ENCODE data around the gene EXOC2. TPM values are rescaled to one million over a fixed set of nuclear protein-coding genes. Genes with fewer than 3 reads are reported as not detected.

EXOC2 gene
- total and polyA plus RNA-seq, 2 of the 13 experiments (the other 11 are each of a cell fraction or from before 2014, with no cell fraction given): 12.6 to 22.9 TPM

DNA sequence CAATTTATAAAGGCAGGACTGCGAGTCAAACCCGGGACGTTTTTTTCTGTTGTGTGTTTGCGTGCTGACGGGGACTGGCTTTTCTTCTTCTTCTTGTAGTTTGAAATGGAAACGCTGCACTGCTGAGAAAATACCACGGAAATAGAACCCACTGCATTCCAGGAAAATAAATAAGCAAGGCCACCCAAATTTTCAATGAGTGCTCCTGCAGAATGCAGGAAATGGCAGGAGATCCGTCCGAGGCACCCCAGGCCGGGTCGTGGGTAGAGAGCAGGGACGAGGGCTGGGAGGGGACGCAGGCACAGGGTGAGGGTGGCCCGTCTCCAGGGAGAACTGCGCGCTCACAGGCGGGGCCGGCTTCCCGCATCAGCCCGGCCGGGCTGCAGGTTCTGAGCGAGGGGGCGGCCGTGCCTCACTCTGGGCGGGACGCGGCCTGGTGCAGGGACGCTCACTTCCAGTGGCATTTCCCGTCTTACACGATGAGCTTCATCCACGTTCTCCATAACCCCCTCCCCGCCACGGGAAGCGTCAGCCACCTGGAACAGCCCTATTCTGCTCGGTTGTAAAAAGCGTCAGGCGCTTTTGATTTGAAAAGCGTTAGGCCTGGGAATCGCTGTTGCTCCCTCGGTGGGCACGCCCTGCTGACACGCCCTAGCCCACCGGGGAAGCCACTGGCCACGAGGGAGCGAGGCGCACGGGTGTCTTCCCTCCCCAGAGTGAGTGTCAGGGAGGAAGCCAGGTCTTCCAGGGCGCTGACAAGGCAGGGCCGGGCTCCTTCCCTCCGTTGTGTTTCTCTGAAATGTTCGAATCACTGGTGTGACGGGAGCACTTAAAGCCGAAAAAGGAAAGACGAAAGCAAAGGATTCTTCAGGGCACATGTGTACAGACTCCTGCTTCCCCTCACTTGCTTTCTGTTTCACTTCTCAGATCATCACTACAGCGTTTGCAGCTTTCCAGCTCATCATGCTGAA is 17.9 kb upstream of the EXOC2 start (continued):
- TF ChIP-seq ZNF768 (CRISPR knock-in tag; IDR thresholded peaks at IDR 0.05): 0 out of 2 replicates have a peak, but pooled peaks have one; percentile 18
- TF ChIP-seq JUN (CRISPR knock-in tag; IDR thresholded peaks at IDR 0.05): no peak
- no peak for TF ChIP-seq SRSF1 (optimal IDR thresholded peaks at IDR 0.05; ENCODE audit: low read depth, low read length)
- TF ChIP-seq ZNF317 (CRISPR knock-in tag; IDR thresholded peaks at IDR 0.05): no peak
- TF ChIP-seq, protein P1, sequence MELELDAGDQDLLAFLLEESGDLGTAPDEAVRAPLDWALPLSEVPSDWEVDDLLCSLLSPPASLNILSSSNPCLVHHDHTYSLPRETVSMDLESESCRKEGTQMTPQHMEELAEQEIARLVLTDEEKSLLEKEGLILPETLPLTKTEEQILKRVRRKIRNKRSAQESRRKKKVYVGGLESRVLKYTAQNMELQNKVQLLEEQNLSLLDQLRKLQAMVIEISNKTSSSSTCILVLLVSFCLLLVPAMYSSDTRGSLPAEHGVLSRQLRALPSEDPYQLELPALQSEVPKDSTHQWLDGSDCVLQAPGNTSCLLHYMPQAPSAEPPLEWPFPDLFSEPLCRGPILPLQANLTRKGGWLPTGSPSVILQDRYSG (CRISPR knock-in tag; IDR thresholded peaks at IDR 0.05): no peak
- TF ChIP-seq, protein P2, sequence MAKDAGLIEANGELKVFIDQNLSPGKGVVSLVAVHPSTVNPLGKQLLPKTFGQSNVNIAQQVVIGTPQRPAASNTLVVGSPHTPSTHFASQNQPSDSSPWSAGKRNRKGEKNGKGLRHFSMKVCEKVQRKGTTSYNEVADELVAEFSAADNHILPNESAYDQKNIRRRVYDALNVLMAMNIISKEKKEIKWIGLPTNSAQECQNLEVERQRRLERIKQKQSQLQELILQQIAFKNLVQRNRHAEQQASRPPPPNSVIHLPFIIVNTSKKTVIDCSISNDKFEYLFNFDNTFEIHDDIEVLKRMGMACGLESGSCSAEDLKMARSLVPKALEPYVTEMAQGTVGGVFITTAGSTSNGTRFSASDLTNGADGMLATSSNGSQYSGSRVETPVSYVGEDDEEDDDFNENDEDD (CRISPR knock-in tag; IDR thresholded peaks at IDR 0.05; ENCODE audit: borderline replicate concordance): no peak
- TF ChIP-seq IKZF1 (IDR thresholded peaks at IDR 0.05): no peak
- no peak for TF ChIP-seq ZSCAN25 (CRISPR knock-in tag; IDR thresholded peaks at IDR 0.05)
- TF ChIP-seq ZNF225 (CRISPR knock-in tag; IDR thresholded peaks at IDR 0.05): peak; percentile 53; the same call in 1 of the 2 replicates
- peak; percentile 25; the same call in 1 of the 2 replicates for TF ChIP-seq ZNF350 (CRISPR knock-in tag; IDR thresholded peaks at IDR 0.05; ENCODE audit: borderline replicate concordance, low read depth)
- no peak for TF ChIP-seq CHCHD3 (CRISPR knock-in tag; IDR thresholded peaks at IDR 0.05)
- TF ChIP-seq NFKBIZ (CRISPR knock-in tag; IDR thresholded peaks at IDR 0.05): no peak
- no peak for TF ChIP-seq ZNF468 (CRISPR knock-in tag; IDR thresholded peaks at IDR 0.05)
- no peak for TF ChIP-seq CCAR2 (optimal IDR thresholded peaks at IDR 0.05; ENCODE audit: low read depth, low read length)
- no peak for TF ChIP-seq ZNF879 (CRISPR knock-in tag; IDR thresholded peaks at IDR 0.05)
- TF ChIP-seq SP1 (IDR thresholded peaks at IDR 0.05): no peak
- TF ChIP-seq SP1 (CRISPR knock-in tag; IDR thresholded peaks at IDR 0.05): no peak
- TF ChIP-seq, protein P3, sequence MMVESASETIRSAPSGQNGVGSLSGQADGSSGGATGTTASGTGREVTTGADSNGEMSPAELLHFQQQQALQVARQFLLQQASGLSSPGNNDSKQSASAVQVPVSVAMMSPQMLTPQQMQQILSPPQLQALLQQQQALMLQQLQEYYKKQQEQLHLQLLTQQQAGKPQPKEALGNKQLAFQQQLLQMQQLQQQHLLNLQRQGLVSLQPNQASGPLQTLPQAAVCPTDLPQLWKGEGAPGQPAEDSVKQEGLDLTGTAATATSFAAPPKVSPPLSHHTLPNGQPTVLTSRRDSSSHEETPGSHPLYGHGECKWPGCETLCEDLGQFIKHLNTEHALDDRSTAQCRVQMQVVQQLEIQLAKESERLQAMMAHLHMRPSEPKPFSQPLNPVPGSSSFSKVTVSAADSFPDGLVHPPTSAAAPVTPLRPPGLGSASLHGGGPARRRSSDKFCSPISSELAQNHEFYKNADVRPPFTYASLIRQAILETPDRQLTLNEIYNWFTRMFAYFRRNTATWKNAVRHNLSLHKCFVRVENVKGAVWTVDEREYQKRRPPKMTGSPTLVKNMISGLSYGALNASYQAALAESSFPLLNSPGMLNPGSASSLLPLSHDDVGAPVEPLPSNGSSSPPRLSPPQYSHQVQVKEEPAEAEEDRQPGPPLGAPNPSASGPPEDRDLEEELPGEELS (CRISPR knock-in tag; IDR thresholded peaks at IDR 0.05): no peak
- no peak for TF ChIP-seq MIXL1 (CRISPR knock-in tag; IDR thresholded peaks at IDR 0.05)
- TF ChIP-seq AGO2 (optimal IDR thresholded peaks at IDR 0.05; ENCODE audit: low read depth, low read length): no peak
- TF ChIP-seq ZNF678 (CRISPR knock-in tag; IDR thresholded peaks at IDR 0.05): no peak
- TF ChIP-seq, protein P4, sequence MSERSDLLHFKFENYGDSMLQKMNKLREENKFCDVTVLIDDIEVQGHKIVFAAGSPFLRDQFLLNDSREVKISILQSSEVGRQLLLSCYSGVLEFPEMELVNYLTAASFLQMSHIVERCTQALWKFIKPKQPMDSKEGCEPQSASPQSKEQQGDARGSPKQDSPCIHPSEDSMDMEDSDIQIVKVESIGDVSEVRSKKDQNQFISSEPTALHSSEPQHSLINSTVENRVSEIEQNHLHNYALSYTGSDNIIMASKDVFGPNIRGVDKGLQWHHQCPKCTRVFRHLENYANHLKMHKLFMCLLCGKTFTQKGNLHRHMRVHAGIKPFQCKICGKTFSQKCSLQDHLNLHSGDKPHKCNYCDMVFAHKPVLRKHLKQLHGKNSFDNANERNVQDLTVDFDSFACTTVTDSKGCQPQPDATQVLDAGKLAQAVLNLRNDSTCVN (CRISPR knock-in tag; IDR thresholded peaks at IDR 0.05; ENCODE audit: borderline replicate concordance): no peak
- TF ChIP-seq ZBTB7B (CRISPR knock-in tag; IDR thresholded peaks at IDR 0.05): no peak
- TF ChIP-seq SCMH1 (CRISPR knock-in tag; IDR thresholded peaks at IDR 0.05; ENCODE audit: borderline replicate concordance): no peak; the same call in 1 of the 2 replicates
- TF ChIP-seq ZIK1 (CRISPR knock-in tag; IDR thresholded peaks at IDR 0.05; ENCODE audit: borderline replicate concordance, low read depth): 0 out of 2 replicates have a peak, but pooled peaks have one; percentile 52
- peak; percentile 26; the same call in 1 of the 2 replicates for TF ChIP-seq KDM5B (CRISPR knock-in tag; IDR thresholded peaks at IDR 0.05; ENCODE audit: borderline replicate concordance)
- no peak for TF ChIP-seq ZNF3 (CRISPR knock-in tag; IDR thresholded peaks at IDR 0.05)

Measured in HepG2 (cell line).